WTC11 (cell line): Measurements from ENCODE around the gene SPRYD3.

Experiments
- ATF1 ChIP-seq: sonication (generic); formaldehyde crosslinking; IDR thresholded peaks from 2 replicates; pipeline ENCODE4 v1.8.1; 2023; ENCODE audit warnings: mild to moderate bottlenecking, moderate library complexity, missing genetic modification reagents
- ATF6 ChIP-seq: sonication (generic); formaldehyde crosslinking; IDR thresholded peaks from 2 replicates; pipeline ENCODE4 v1.8.1; 2023; ENCODE audit warnings: mild to moderate bottlenecking, missing genetic modification reagents
- NFYB ChIP-seq: sonication (generic); formaldehyde crosslinking; conservative IDR thresholded peaks from 2 replicates; pipeline ENCODE4 v1.8.0; 2022; ENCODE audit warnings: low read depth, missing genetic modification reagents
- NR3C1 ChIP-seq: sonication (generic); formaldehyde crosslinking; conservative IDR thresholded peaks from 2 replicates; pipeline ENCODE4 v1.8.1; 2023; ENCODE audit warnings: low read depth, mild to moderate bottlenecking, missing genetic modification reagents
- PREB ChIP-seq: sonication (generic); formaldehyde crosslinking; IDR thresholded peaks from 2 replicates; pipeline ENCODE4 v1.8.1; 2022; ENCODE audit warnings: mild to moderate bottlenecking, missing genetic modification reagents, moderate library complexity, borderline replicate concordance
- SMAD3 ChIP-seq: sonication (generic); formaldehyde crosslinking; IDR thresholded peaks from 2 replicates; pipeline ENCODE4 v1.8.0; 2022; ENCODE audit warnings: missing genetic modification reagents, mild to moderate bottlenecking, borderline replicate concordance
- TCF7 ChIP-seq: sonication (generic); formaldehyde crosslinking; IDR thresholded peaks from 2 replicates; pipeline ENCODE4 v1.8.0; 2022; ENCODE audit warnings: mild to moderate bottlenecking, low read depth, missing genetic modification reagents, moderate library complexity
- TF ChIP-seq, protein P1 (sequence below): fragments of 200-600 bp; IDR thresholded peaks from 2 replicates; pipeline ENCODE4 v1.8.0; 2022; ENCODE audit warnings: antibody characterized with exemption
- TF ChIP-seq, protein P2 (sequence below): sonication (generic); formaldehyde crosslinking; conservative IDR thresholded peaks from 2 replicates; pipeline ENCODE4 v1.8.1; 2022; ENCODE audit warnings: mild to moderate bottlenecking, missing genetic modification reagents
- TF ChIP-seq, protein P3 (sequence below): sonication (generic); formaldehyde crosslinking; IDR thresholded peaks from 2 replicates; pipeline ENCODE4 v1.8.0; 2022; ENCODE audit warnings: mild to moderate bottlenecking, missing genetic modification reagents
- TF ChIP-seq, protein P4 (sequence below): sonication (generic); formaldehyde crosslinking; IDR thresholded peaks from 2 replicates; pipeline ENCODE4 v1.8.1; 2022; ENCODE audit warnings: mild to moderate bottlenecking, moderate library complexity, missing genetic modification reagents

DNA sequence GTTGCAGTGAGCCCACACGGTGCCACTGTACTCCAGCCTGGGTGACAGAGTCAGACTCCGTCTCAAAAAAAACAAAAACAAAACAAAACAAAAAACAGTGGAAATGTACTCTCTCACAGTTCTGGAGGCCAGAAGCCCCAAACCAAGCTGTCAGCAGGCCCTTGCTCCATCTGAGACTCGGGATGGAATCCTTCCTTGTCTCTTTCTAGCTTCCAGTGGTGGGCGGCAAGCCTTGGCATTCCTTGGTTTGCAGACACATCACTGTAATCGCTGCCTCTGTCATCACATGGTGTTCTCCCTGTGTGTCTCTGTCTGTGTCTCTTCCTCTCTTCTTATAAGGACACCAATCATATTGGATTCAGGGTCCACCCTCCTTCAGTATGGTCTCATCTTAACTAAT, 22.9 kb downstream of the SPRYD3 start:
- TF ChIP-seq, protein P1, sequence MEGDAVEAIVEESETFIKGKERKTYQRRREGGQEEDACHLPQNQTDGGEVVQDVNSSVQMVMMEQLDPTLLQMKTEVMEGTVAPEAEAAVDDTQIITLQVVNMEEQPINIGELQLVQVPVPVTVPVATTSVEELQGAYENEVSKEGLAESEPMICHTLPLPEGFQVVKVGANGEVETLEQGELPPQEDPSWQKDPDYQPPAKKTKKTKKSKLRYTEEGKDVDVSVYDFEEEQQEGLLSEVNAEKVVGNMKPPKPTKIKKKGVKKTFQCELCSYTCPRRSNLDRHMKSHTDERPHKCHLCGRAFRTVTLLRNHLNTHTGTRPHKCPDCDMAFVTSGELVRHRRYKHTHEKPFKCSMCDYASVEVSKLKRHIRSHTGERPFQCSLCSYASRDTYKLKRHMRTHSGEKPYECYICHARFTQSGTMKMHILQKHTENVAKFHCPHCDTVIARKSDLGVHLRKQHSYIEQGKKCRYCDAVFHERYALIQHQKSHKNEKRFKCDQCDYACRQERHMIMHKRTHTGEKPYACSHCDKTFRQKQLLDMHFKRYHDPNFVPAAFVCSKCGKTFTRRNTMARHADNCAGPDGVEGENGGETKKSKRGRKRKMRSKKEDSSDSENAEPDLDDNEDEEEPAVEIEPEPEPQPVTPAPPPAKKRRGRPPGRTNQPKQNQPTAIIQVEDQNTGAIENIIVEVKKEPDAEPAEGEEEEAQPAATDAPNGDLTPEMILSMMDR, result no peak
- TF ChIP-seq ATF6 (CRISPR knock-in tag) (no peak), ATF1 (CRISPR knock-in tag) (no peak), NFYB (CRISPR knock-in tag) (no peak), PREB (CRISPR knock-in tag) (no peak), NR3C1 (CRISPR knock-in tag) (no peak), SMAD3 (CRISPR knock-in tag) (no peak), TCF7 (CRISPR knock-in tag) (no peak)
- TF ChIP-seq, protein P2, sequence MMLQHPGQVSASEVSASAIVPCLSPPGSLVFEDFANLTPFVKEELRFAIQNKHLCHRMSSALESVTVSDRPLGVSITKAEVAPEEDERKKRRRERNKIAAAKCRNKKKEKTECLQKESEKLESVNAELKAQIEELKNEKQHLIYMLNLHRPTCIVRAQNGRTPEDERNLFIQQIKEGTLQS (CRISPR knock-in tag), result no peak
- TF ChIP-seq, protein P3, sequence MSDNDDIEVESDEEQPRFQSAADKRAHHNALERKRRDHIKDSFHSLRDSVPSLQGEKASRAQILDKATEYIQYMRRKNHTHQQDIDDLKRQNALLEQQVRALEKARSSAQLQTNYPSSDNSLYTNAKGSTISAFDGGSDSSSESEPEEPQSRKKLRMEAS (CRISPR knock-in tag), result no peak
- TF ChIP-seq, protein P4, sequence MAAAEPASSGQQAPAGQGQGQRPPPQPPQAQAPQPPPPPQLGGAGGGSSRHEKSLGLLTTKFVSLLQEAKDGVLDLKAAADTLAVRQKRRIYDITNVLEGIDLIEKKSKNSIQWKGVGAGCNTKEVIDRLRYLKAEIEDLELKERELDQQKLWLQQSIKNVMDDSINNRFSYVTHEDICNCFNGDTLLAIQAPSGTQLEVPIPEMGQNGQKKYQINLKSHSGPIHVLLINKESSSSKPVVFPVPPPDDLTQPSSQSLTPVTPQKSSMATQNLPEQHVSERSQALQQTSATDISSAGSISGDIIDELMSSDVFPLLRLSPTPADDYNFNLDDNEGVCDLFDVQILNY (CRISPR knock-in tag), result no peak
